OCI-LY1 (cell line): ENCODE measurements around the gene LRRFIP1.

Experiments used
- H2AFZ ChIP-seq: fragments of 200-600 bp; sonication (generic), shearing (Covaris generic); 2 replicates; pipeline ENCODE4 v1.6.0; 2014; ENCODE audit warnings: antibody characterized with exemption, mild to moderate bottlenecking, low read length
- H3F3A ChIP-seq: fragments of 200-600 bp; sonication (generic), shearing (Covaris generic); 2 replicates; pipeline ENCODE4 v1.6.0; 2014; ENCODE audit warnings: mild to moderate bottlenecking, antibody characterized with exemption, low read length, moderate library complexity; ENCODE audit not compliant: insufficient read depth
- H3K27ac ChIP-seq: fragments of 200-600 bp; sonication (generic); 2 replicates; pipeline ENCODE4 v1.5.1; 2014; ENCODE audit warnings: low read length, mixed run types, mild to moderate bottlenecking, low read depth; ENCODE audit not compliant: poor library complexity, severe bottlenecking
- H3K27me3 ChIP-seq: fragments of 200-600 bp; sonication (generic); 2 replicates; pipeline ENCODE4 v1.6.0; 2014; ENCODE audit warnings: antibody characterized with exemption, mild to moderate bottlenecking, low read length, moderate library complexity; ENCODE audit not compliant: insufficient read depth
- H3K36me3 ChIP-seq: fragments of 200-600 bp; sonication (generic); 2 replicates; pipeline ENCODE4 v1.6.1; 2014; ENCODE audit warnings: mild to moderate bottlenecking, antibody characterized with exemption, low read length, moderate library complexity, mixed read lengths; ENCODE audit not compliant: insufficient read depth
- H3K4me1 ChIP-seq: fragments of 200-600 bp; sonication (generic); 2 replicates; pipeline ENCODE4 v1.5.1; 2014; ENCODE audit warnings: mild to moderate bottlenecking, low read length, moderate library complexity; ENCODE audit not compliant: insufficient read depth, severe bottlenecking
- H3K4me2 ChIP-seq: fragments of 200-600 bp; sonication (generic), shearing (Covaris generic); 2 replicates; pipeline ENCODE4 v1.6.1; 2014; ENCODE audit warnings: low read length
- H3K4me3 ChIP-seq: fragments of 200-600 bp; sonication (generic); 2 replicates; pipeline ENCODE4 v1.5.1; 2014; ENCODE audit warnings: low read length, low read depth, mild to moderate bottlenecking, mixed read lengths; ENCODE audit not compliant: poor library complexity, severe bottlenecking
- H3K79me2 ChIP-seq: fragments of 200-600 bp; shearing (Covaris generic); 2 replicates; pipeline ENCODE4 v1.6.1; 2016; ENCODE audit warnings: mixed run types, low read length, mixed read lengths; ENCODE audit not compliant: insufficient read depth
- H3K9ac ChIP-seq: fragments of 200-600 bp; sonication (generic), shearing (Covaris generic); 2 replicates; pipeline ENCODE4 v1.6.1; 2014; ENCODE audit warnings: mild to moderate bottlenecking, low read length, mixed read lengths
- H3K9me2 ChIP-seq: fragments of 200-600 bp; sonication (generic), shearing (Covaris generic); 2 replicates; pipeline ENCODE4 v1.6.1; 2014; ENCODE audit warnings: low read depth, mild to moderate bottlenecking, low read length, mixed read lengths
- H3K9me3 ChIP-seq: fragments of 200-600 bp; shearing (Covaris generic); 2 replicates; pipeline ENCODE4 v1.6.1; 2014; ENCODE audit warnings: low read length, mixed read lengths
- H4K20me1 ChIP-seq: fragments of 200-600 bp; sonication (generic), shearing (Covaris generic); 2 replicates; pipeline ENCODE4 v1.6.0; 2016; ENCODE audit warnings: mild to moderate bottlenecking, low read length; ENCODE audit not compliant: insufficient read depth
- CTCF ChIP-seq: fragments of 200-600 bp; sonication (generic), shearing (Covaris generic); IDR thresholded peaks from 2 replicates; pipeline ENCODE4 v1.5.1; 2017; ENCODE audit warnings: mild to moderate bottlenecking, antibody characterized with exemption, low read length, moderate library complexity, mixed read lengths
- EZH2 ChIP-seq: fragments of 200-600 bp; sonication (generic), shearing (Covaris generic); IDR thresholded peaks from 2 replicates; pipeline ENCODE4 v1.8.0; 2017; ENCODE audit warnings: borderline replicate concordance, mixed run types, mild to moderate bottlenecking, antibody characterized with exemption, low read length, moderate library complexity, mixed read lengths

LRRFIP1 gene

GRCh38 chr2:237720444-237720843, 93.1 kb downstream of the LRRFIP1 start:
- peaks cover 24% of the 10 kb centered on the region; the same call in 1 of the 2 replicates for H3K36me3 ChIP-seq

GRCh38 chr2:237720957-237721356, 93.6 kb downstream of the LRRFIP1 start:
- peaks cover 28% of the 10 kb centered on the region; the same call in 1 of the 2 replicates for H3K36me3 ChIP-seq
- no peaks in the 10 kb centered on the region for H3K27me3 ChIP-seq
- no peaks in the 10 kb centered on the region for H3K9me2 ChIP-seq
- H4K20me1 ChIP-seq, result peaks cover 2% of the 10 kb centered on the region; the same call in 1 of the 2 replicates
- no peak for TF ChIP-seq CTCF
- no peak for TF ChIP-seq EZH2
- no peak overlapping the region for H2AFZ ChIP-seq
- no peak overlapping the region for H3K27ac ChIP-seq
- H3K9ac ChIP-seq, result no peak overlapping the region
- H3F3A ChIP-seq, result no peaks in the 10 kb centered on the region
- no peak overlapping the region for H3K4me2 ChIP-seq
- no peak overlapping the region for H3K4me3 ChIP-seq
- H3K4me1 ChIP-seq, result peaks cover 12% of the 10 kb centered on the region
- H3K79me2 ChIP-seq, result no peaks in the 10 kb centered on the region
- no peaks in the 10 kb centered on the region for H3K9me3 ChIP-seq

More at GRCh38 chr2:237720444-237720843, 93.1 kb downstream of the LRRFIP1 start:
- Histone ChIP-seq H3K4me2 (no peak overlapping the region), H3K9ac (no peak overlapping the region), H3F3A (no peaks in the 10 kb centered on the region), H3K27ac (no peak overlapping the region), H3K79me2 (no peaks in the 10 kb centered on the region), H4K20me1 (peaks cover 2% of the 10 kb centered on the region; the same call in 1 of the 2 replicates), H3K9me3 (no peaks in the 10 kb centered on the region), H3K9me2 (no peaks in the 10 kb centered on the region), H3K27me3 (no peaks in the 10 kb centered on the region), H3K4me1 (peaks cover 10% of the 10 kb centered on the region), H2AFZ (no peak overlapping the region), H3K4me3 (no peak overlapping the region)
- TF ChIP-seq CTCF, result no peak
- no peak for TF ChIP-seq EZH2

GRCh38 chr2:237721458-237721857, 94.1 kb downstream of the LRRFIP1 start:
- H3K36me3 ChIP-seq, result peaks cover 28% of the 10 kb centered on the region; the same call in 1 of the 2 replicates
- no peaks in the 10 kb centered on the region for H3F3A ChIP-seq
- H3K4me1 ChIP-seq, result peaks cover 17% of the 10 kb centered on the region
- H3K27ac ChIP-seq, result no peak overlapping the region
- H2AFZ ChIP-seq, result no peak overlapping the region
- peaks cover 2% of the 10 kb centered on the region; the same call in 1 of the 2 replicates for H4K20me1 ChIP-seq
- no peak for TF ChIP-seq CTCF
- TF ChIP-seq EZH2, result no peak
- no peak overlapping the region for H3K4me3 ChIP-seq
- no peaks in the 10 kb centered on the region for H3K79me2 ChIP-seq
- no peaks in the 10 kb centered on the region for H3K27me3 ChIP-seq
- no peaks in the 10 kb centered on the region for H3K9me3 ChIP-seq
- H3K9me2 ChIP-seq, result no peaks in the 10 kb centered on the region
- H3K4me2 ChIP-seq, result no peak overlapping the region
- H3K9ac ChIP-seq, result no peak overlapping the region
